ENCODE measurements around the gene ALDH5A1. TPM values are rescaled to one million over a fixed set of nuclear protein-coding genes. Genes with fewer than 3 reads are reported as not detected.

The ALDH5A1 gene
- total and polyA plus RNA-seq, 8 donors: 0.58 to 9.8 (median 2.5) TPM

DNA sequence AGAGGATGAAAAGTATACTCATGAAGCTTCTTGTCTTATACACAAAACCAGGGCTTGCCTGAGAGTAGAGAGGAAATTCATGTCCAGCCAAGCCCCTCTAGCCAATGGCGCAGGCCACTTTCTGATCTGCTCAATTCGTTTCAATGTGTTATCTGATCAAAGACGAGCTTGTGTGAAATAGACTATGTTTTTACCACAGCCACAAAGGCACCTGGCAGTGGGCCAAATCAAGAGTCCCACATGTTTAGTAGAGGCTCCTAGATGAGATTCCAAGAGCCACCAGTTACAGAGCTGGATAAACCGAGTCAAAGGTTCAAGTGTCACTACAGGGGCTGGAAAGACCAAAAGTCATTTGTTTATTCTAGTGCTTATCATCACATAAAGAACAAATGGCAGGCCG is 40.3 kb upstream of the ALDH5A1 start:
- no peak for TF ChIP-seq CTCF (IDR thresholded peaks at IDR 0.05)
- TF ChIP-seq POLR2A (IDR thresholded peaks at IDR 0.05): no peak
- TF ChIP-seq POLR2AphosphoS5 (IDR thresholded peaks at IDR 0.05): no peak
- TF ChIP-seq EP300 (IDR thresholded peaks at IDR 0.05): no peak
- Histone ChIP-seq H3K27ac (no peak overlapping the region), H3K36me3 (peaks cover 0 to 26% (median 0%) of the 10 kb centered on the region in 4 donors), H3K9me3 (no peaks in the 10 kb centered on the region), H3K4me3 (no peak overlapping the region), H3K27me3 (no peaks in the 10 kb centered on the region), H3K4me1 (no peaks in the 10 kb centered on the region)
- intact Hi-C loops (cut with DNase I; ENCODE audit: low total_unique reads): no loop called here
- no peak for DNase-seq
- WGBS, 5 donors: 80 to 88% (median 84%) methylated on average over 5 of the region's 5 CpGs

- DNase-seq: no peak
- intact Hi-C loops (cut with DNase I; ENCODE audit: low total_unique reads): no loop called here
- no peak overlapping the region for H3K27ac ChIP-seq
- no peaks in the 10 kb centered on the region for H3K27me3 ChIP-seq
- peaks cover 0 to 26% (median 0%) of the 10 kb centered on the region in 4 donors for H3K36me3 ChIP-seq
- no peaks in the 10 kb centered on the region for H3K9me3 ChIP-seq
- H3K4me1 ChIP-seq: no peaks in the 10 kb centered on the region
- no peak overlapping the region for H3K4me3 ChIP-seq
- 89 to 94% (median 93%) methylated on average over 4 of the region's 4 CpGs for WGBS, 5 donors
- TF ChIP-seq CTCF (IDR thresholded peaks at IDR 0.05) (no peak), POLR2A (IDR thresholded peaks at IDR 0.05) (no peak), POLR2AphosphoS5 (IDR thresholded peaks at IDR 0.05) (no peak), EP300 (IDR thresholded peaks at IDR 0.05) (no peak)
Measured at GRCh38 chr6:24455061-24455460, 39.7 kb upstream of the ALDH5A1 start.

DNA sequence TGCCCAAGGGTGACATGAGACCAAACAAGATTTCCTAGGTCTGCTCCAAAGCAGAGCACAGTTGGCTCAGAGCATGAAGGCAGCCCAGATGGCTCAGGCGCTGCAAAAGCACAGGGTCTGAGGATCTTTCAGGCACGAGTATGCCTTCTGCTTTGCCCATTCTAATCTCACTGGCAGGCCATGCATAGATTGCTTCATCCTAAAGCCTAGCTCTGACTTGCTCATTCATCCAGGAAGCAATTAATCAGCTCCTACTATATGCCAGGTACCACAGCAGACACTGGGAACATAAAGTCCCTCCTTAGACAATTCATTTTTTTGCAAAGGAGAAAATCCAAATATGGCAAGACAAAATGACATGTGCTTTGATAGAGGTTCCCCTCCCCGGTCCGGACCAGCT is 36.6 kb upstream of the ALDH5A1 start:
- H3K27ac ChIP-seq: no peak overlapping the region
- peaks cover 0 to 26% (median 0%) of the 10 kb centered on the region in 4 donors for H3K36me3 ChIP-seq
- 51 to 76% (median 59%) methylated on average over 4 of the region's 4 CpGs for WGBS, 5 donors
- H3K27me3 ChIP-seq: no peaks in the 10 kb centered on the region
- DNase-seq: no peak
- H3K9me3 ChIP-seq: no peaks in the 10 kb centered on the region
- no peak overlapping the region for H3K4me3 ChIP-seq
- H3K4me1 ChIP-seq: no peaks in the 10 kb centered on the region
- intact Hi-C loops (cut with DNase I; ENCODE audit: low total_unique reads): no loop called here
- no peak for TF ChIP-seq EP300 (IDR thresholded peaks at IDR 0.05)
- TF ChIP-seq CTCF (IDR thresholded peaks at IDR 0.05): no peak
- no peak for TF ChIP-seq POLR2A (IDR thresholded peaks at IDR 0.05)
- TF ChIP-seq POLR2AphosphoS5 (IDR thresholded peaks at IDR 0.05): no peak

DNA sequence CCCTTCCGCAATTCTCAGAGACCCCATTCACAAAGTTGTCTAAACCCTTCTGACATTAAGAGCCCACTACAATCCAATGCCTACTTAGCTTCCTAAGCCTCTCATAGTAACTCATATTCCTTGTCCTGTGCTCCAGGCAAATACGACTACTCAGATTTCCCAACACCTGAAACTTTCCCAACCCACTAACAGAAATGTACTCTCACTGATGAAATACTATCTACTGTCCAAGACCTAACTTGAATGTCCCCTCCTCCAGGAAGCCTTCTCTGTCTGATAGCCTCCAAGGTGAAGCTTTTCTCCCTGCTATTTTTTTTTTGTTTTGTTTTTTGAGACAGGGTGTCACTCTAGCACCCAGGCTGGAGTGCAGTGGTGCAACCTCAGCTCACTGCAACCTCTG is 35.8 kb upstream of the ALDH5A1 start:
- no peaks in the 10 kb centered on the region for H3K4me1 ChIP-seq
- 89 to 97% (median 93%) methylated on average over 2 of the region's 2 CpGs for WGBS, 5 donors
- no peak for TF ChIP-seq POLR2A (IDR thresholded peaks at IDR 0.05)
- no peak for TF ChIP-seq EP300 (IDR thresholded peaks at IDR 0.05)
- TF ChIP-seq CTCF (IDR thresholded peaks at IDR 0.05): no peak
- TF ChIP-seq POLR2AphosphoS5 (IDR thresholded peaks at IDR 0.05): no peak
- intact Hi-C loops (cut with DNase I; ENCODE audit: low total_unique reads): no loop called here
- H3K27me3 ChIP-seq: no peaks in the 10 kb centered on the region
- DNase-seq: no peak
- H3K36me3 ChIP-seq: peaks cover 0 to 26% (median 0%) of the 10 kb centered on the region in 4 donors
- H3K9me3 ChIP-seq: no peaks in the 10 kb centered on the region
- no peak overlapping the region for H3K4me3 ChIP-seq
- no peak overlapping the region for H3K27ac ChIP-seq
